ENCODE results near the gene CIRBP.

GRCh38 chr19:1231729-1232637, 37.1 kb upstream of the CIRBP start:
- TF ChIP-seq, protein P1, sequence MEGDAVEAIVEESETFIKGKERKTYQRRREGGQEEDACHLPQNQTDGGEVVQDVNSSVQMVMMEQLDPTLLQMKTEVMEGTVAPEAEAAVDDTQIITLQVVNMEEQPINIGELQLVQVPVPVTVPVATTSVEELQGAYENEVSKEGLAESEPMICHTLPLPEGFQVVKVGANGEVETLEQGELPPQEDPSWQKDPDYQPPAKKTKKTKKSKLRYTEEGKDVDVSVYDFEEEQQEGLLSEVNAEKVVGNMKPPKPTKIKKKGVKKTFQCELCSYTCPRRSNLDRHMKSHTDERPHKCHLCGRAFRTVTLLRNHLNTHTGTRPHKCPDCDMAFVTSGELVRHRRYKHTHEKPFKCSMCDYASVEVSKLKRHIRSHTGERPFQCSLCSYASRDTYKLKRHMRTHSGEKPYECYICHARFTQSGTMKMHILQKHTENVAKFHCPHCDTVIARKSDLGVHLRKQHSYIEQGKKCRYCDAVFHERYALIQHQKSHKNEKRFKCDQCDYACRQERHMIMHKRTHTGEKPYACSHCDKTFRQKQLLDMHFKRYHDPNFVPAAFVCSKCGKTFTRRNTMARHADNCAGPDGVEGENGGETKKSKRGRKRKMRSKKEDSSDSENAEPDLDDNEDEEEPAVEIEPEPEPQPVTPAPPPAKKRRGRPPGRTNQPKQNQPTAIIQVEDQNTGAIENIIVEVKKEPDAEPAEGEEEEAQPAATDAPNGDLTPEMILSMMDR (IDR thresholded peaks at IDR 0.05) = no peak
- TF ChIP-seq POLR2A (IDR thresholded peaks at IDR 0.05) (no peak), EP300 (IDR thresholded peaks at IDR 0.05) (no peak)
